M059J (cell line): Measurements from ENCODE around the gene UVSSA. TPM values are rescaled to one million over a fixed set of nuclear protein-coding genes. Genes with fewer than 3 reads are reported as not detected.
"Not testable (repeated sequence)": the region's sequence is repeated elsewhere in the genome, so short reads cannot be mapped to it uniquely, and the experiment has no call there.

ENCODE experiments used
- DNase-seq: peaks from one replicate; pipeline ENCODE4 v3.0.0-alpha.2; 2012; ENCODE audit warnings: low read depth
- total RNA-seq: library from RNA; depleted of rRNA; stranded (reverse); fragments of >200 nt; shearing (Covaris generic); gene quantifications from 2 replicates; pipeline ENCODE4 v1.2.3, GENCODE V29; 2014; rRNA removed

Gene UVSSA
- total RNA-seq, 1 experiment from 2014 or later = 3.9 TPM

GRCh38 chr4:1421657-1422056 is 74.6 kb downstream of the UVSSA start:
- DNase-seq = no peak

GRCh38 chr4:1427010-1427409 is 80.0 kb downstream of the UVSSA start:
- DNase-seq = no peak

- DNase-seq = not testable (repeated sequence)
Observed at GRCh38 chr4:1443688-1444172, 96.7 kb downstream of the UVSSA start.

Other genes starting within 250 kb of the UVSSA start
- 24.1 and 25.2 TPM in 2 replicates for gene RNF212, start 233.6 kb upstream of the UVSSA start, total RNA-seq
- gene SPON2, start 174.6 kb upstream of the UVSSA start, total RNA-seq = 0.07 TPM in 1 of 2 replicates, not detected in the other
- gene CTBP1, start 98.1 kb upstream of the UVSSA start, total RNA-seq = 101 and 166 TPM in 2 replicates
- 44.4 and 75.0 TPM in 2 replicates for gene MAEA, start 57.3 kb upstream of the UVSSA start, total RNA-seq
- not detected in 2 replicates for gene NKX1-1, start 59.2 kb downstream of the UVSSA start, total RNA-seq